SU-DHL-6 (cell line): ENCODE data around the gene VCX.

Source experiments
- H2AFZ ChIP-seq: fragments of 200-600 bp; sonication (generic); 2 replicates; pipeline ENCODE4 v1.6.1; 2014; ENCODE audit warnings: low read depth, mild to moderate bottlenecking, moderate library complexity, mixed read lengths, antibody characterized with exemption, low read length; ENCODE audit not compliant: severe bottlenecking
- H3F3A ChIP-seq: fragments of 200-600 bp; shearing (Covaris generic); 2 replicates; pipeline ENCODE4 v1.6.0; 2016; ENCODE audit warnings: antibody characterized with exemption, mild to moderate bottlenecking; ENCODE audit not compliant: insufficient read depth
- H3K27ac ChIP-seq: fragments of 200-600 bp; sonication (generic); 2 replicates; pipeline ENCODE4 v1.5.1; 2016; ENCODE audit warnings: low read depth, mild to moderate bottlenecking, low read length, moderate library complexity, mixed read lengths
- H3K27me3 ChIP-seq: fragments of 200-600 bp; sonication (generic), shearing (Covaris generic); 2 replicates; pipeline ENCODE4 v1.6.0; 2014; ENCODE audit warnings: mild to moderate bottlenecking, low read length
- H3K36me3 ChIP-seq: fragments of 200-600 bp; sonication (generic); 2 replicates; pipeline ENCODE4 v1.6.1; 2014; ENCODE audit warnings: mild to moderate bottlenecking, low read length, mixed read lengths
- H3K4me2 ChIP-seq: fragments of 300-600, 200-600 bp; shearing (Covaris generic), sonication (generic); 2 replicates; pipeline ENCODE4 v1.6.0; 2014; ENCODE audit warnings: low read length, low read depth, mild to moderate bottlenecking; ENCODE audit not compliant: poor library complexity, severe bottlenecking
- H3K4me3 ChIP-seq: fragments of 200-600 bp; sonication (generic); 2 replicates; pipeline ENCODE4 v1.5.1; 2014; ENCODE audit warnings: antibody characterized with exemption, low read length, mild to moderate bottlenecking, mixed read lengths; ENCODE audit not compliant: insufficient read depth, poor library complexity, severe bottlenecking
- H3K79me2 ChIP-seq: fragments of 200-600 bp; sonication (generic); 2 replicates; pipeline ENCODE4 v1.6.1; 2014; ENCODE audit warnings: mild to moderate bottlenecking, low read length, moderate library complexity; ENCODE audit not compliant: insufficient read depth
- H3K9ac ChIP-seq: fragments of 200-600 bp; sonication (generic); 2 replicates; pipeline ENCODE4 v1.7.0; 2014; ENCODE audit warnings: mild to moderate bottlenecking, low read length
- H3K9me2 ChIP-seq: fragments of 200-600 bp; sonication (generic); replicated peaks from 2 replicates; pipeline ENCODE4 v1.6.1; 2014; ENCODE audit warnings: low read length; ENCODE audit not compliant: insufficient read depth
- H3K9me3 ChIP-seq: fragments of 200-600 bp; sonication (generic); 2 replicates; pipeline ENCODE4 v1.6.1; 2014; ENCODE audit warnings: low read length, mixed read lengths; ENCODE audit not compliant: insufficient read depth
- H4K20me1 ChIP-seq: fragments of 200-600 bp; sonication (generic); 2 replicates; pipeline ENCODE4 v1.6.1; 2014; ENCODE audit warnings: low read depth, mild to moderate bottlenecking, antibody characterized with exemption, low read length, moderate library complexity, mixed read lengths
- EZH2phosphoT487 ChIP-seq: fragments of 200-600 bp; sonication (generic), shearing (Covaris generic); conservative IDR thresholded peaks from 2 replicates; pipeline ENCODE4 v1.6.1; 2018; ENCODE audit warnings: mild to moderate bottlenecking, antibody characterized with exemption, low read length, moderate library complexity, mixed read lengths
- TF ChIP-seq, protein P1 (sequence below): fragments of 200-600 bp; sonication (generic); IDR thresholded peaks from one replicate; pipeline ENCODE4 v1.5.1; 2017; ENCODE audit warnings: antibody characterized with exemption, mild to moderate bottlenecking, low read length, moderate library complexity; ENCODE audit not compliant: insufficient read depth, poor library complexity, severe bottlenecking

The VCX gene

DNA sequence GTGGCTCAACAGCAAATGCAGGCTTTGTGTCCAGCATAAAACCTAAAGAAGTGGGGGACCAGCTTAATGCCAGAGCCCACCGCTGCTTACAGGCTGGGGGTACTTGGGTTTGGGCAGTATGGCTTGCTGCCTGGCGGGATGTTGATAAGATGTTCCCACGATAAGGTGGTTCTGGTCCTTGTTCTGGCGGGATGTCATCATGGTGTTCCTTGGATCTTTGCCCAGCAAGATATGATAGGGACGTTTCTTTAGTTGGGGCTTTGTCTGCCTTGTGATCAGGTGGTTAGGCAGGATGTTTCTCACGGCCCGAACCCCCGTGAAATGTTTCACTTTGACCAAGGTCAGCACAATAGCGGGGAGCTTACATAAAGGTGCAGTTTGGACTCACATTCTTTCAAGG is 49.0 kb downstream of the VCX start:
- H3F3A ChIP-seq, result no peaks in the 10 kb centered on the region
- no peaks in the 10 kb centered on the region for H3K27me3 ChIP-seq
- no peak overlapping the region for H3K4me2 ChIP-seq
- no peaks in the 10 kb centered on the region for H3K36me3 ChIP-seq
- no peak overlapping the region for H3K4me3 ChIP-seq
- no peaks in the 10 kb centered on the region for H3K79me2 ChIP-seq
- H4K20me1 ChIP-seq, result no peaks in the 10 kb centered on the region
- H3K9me3 ChIP-seq, result no peaks in the 10 kb centered on the region
- no peak overlapping the region for H3K9ac ChIP-seq
- no peak overlapping the region for H3K27ac ChIP-seq
- no peaks in the 10 kb centered on the region for H3K9me2 ChIP-seq
- no peak overlapping the region for H2AFZ ChIP-seq
- TF ChIP-seq, protein P1, sequence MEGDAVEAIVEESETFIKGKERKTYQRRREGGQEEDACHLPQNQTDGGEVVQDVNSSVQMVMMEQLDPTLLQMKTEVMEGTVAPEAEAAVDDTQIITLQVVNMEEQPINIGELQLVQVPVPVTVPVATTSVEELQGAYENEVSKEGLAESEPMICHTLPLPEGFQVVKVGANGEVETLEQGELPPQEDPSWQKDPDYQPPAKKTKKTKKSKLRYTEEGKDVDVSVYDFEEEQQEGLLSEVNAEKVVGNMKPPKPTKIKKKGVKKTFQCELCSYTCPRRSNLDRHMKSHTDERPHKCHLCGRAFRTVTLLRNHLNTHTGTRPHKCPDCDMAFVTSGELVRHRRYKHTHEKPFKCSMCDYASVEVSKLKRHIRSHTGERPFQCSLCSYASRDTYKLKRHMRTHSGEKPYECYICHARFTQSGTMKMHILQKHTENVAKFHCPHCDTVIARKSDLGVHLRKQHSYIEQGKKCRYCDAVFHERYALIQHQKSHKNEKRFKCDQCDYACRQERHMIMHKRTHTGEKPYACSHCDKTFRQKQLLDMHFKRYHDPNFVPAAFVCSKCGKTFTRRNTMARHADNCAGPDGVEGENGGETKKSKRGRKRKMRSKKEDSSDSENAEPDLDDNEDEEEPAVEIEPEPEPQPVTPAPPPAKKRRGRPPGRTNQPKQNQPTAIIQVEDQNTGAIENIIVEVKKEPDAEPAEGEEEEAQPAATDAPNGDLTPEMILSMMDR, result no peak
- TF ChIP-seq EZH2phosphoT487, result no peak
